Lung microvascular endothelial cell (primary cell): Measurements from ENCODE around the gene MITF. TPM values are rescaled to one million over a fixed set of nuclear protein-coding genes. Genes with fewer than 3 reads are reported as not detected.

Experiments
- DNase-seq, 2 donors: peaks; one replicate each; pipeline versions ENCODE4 v3.0.0 to v3.0.0-alpha.2; 2010; ENCODE audit warnings: low read depth in 2 of 2
- total RNA-seq: library from RNA; depleted of rRNA; stranded (reverse); fragments of >200 nt; gene quantifications from 2 replicates; pipeline ENCODE4 v1.2.1, GENCODE V29; 2014

MITF gene
- total RNA-seq, 1 donor from 2014 or later, result 4.4 TPM

DNA sequence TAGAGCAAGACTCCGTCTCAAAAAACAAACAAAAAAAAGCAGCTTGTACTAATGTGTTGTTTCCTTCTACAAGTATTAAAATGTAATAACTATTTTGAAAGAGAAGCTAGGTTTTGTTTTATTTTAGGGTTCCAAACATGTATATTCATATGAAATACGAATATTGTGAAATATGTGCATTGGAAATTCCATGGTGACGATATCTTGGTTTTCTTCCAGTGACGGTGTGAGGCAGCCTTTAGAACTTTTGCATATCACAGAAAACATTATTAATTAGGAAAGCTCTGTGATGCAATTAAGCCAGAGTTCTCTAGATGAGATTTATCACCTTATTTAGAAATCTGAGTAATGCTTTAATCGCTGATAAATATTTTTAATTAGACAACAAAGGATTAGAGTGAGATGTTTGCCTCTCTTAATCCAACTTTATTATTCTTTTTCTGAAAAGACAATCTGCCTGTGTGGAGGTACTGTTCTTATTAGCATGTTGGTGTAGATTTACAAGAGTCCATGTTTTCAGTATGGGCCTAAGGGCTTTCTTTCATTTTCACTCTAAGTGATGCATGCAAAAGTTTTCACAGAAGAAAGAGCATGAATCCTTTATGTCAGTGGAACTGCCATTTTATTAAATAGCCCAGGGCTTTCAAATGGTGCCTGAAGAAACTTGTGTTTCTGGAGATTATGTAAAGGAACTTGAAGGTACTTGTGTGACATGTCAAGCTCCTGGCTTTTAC, 222.6 kb downstream of the MITF start:
- no peak for DNase-seq

- no peak for DNase-seq
Measured at GRCh38 chr3:69963643-69964042, 224.4 kb downstream of the MITF start.

DNA sequence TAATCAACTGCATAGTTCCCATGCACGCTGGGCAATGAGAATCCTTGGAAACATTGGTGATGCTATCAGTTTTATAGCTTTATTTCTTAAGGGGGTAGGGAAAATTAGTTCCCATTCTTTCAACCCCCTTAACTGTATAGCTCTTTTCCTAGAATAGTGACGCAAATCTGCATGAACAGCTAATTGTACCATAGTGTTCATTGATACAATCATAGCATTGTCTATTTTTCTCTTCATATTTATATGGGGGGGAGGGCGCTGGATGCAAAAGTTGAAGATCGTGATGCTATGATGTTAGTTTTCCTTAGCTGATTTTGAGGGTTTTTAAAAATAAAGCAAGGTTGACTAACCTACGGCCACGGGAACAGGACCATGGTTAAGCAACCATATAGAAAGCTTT, 227.9 kb downstream of the MITF start:
- DNase-seq, result no peak

DNA sequence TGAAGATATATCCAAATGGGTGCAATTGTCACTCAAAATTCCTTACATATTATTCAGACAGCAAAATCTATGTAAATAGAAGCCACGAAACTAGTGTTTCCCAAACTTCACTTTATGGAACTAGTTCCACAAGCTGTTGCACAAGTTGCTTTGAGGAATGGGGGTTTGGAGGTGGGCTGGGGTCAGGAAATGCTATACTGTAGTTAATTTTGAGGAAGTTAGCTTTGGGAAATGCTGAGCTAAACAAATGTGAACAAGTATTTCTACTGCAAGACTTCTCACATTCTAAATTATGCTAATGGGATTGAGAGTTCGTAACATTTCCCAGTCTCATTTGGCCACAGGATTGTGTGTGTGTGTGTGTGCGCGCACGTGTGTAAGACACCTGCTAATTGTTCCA, 231.6 kb downstream of the MITF start:
- DNase-seq, result no peak

DNA sequence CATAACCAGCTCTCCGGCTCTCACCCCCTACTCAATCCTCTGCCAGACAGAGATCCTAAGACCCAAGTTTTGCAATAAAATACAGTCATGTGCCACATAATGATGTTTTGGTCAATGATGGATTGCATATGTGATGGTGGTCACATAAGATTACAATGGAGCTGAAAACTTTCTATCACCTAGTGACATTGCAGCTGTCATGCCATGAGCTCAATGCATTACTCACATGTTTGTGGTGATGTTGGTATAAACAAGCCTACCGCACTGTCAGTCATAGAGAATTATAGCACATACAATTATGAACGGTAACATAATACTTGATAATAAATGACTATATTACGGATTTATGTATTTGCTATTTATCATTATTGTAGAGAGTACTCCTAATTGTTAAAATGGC, 233.4 kb downstream of the MITF start:
- DNase-seq, result no peak

DNA sequence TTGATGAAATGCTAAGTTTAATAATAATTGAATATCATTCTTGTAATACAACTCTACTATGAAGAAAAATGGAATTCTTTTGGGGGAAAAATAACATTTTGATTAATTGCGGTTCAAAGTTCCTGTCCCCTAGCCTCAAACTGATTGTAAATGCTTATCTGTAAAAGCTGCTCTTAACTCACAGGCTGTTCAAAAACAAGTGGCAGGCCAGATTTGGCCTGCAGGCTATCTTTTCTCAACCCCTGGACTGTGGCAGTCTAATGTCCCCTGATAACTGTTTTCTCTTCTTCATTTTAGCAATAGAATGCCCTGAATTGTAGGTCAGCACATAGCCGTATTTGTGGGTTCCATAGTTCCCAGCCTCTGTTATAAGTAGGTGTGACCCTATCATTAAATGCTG, 236.8 kb downstream of the MITF start:
- no peak for DNase-seq

- no peak for DNase-seq
Measured at GRCh38 chr3:69983546-69984265, 244.4 kb downstream of the MITF start.

- no peak for DNase-seq
Measured at GRCh38 chr3:69985266-69985665, 246.0 kb downstream of the MITF start.

DNA sequence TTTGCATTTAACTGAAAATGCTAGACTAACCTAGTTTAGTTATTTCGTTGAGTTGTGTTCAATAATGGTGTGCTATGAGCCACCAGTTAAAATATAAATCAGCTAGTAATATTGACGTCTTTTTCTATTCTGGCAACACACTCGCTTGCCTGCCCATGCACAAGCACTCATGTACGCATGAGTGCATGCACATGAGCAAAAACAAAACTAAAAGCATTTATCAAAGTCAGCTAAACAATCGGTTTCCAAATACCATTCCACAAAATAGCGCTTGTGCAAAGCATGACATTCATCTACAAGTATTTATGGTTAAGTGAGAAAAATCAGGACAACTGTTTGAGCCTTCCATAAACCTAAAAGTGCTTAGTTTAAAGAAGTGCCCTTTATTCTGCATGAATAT, 247.2 kb downstream of the MITF start:
- no peak for DNase-seq

DNA sequence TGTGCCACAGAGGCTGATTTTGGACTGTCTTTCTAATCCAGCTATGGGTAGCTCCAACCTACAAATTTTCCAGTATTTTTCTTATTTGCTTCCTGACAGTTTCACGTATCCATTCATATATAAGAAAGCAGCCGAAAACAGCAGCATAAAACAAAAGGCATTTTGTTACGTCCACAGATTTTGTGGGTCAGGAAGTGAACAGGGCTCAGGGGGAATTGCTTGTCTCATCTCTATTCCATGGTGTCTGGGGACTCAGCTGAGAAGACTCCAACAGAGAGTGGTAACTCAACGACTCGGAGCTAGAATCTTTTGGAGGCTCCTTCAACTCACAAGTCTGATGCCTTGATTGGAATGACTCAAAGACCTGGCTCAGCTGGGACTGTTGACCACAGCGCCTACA, 248.6 kb downstream of the MITF start:
- DNase-seq, result no peak

DNA sequence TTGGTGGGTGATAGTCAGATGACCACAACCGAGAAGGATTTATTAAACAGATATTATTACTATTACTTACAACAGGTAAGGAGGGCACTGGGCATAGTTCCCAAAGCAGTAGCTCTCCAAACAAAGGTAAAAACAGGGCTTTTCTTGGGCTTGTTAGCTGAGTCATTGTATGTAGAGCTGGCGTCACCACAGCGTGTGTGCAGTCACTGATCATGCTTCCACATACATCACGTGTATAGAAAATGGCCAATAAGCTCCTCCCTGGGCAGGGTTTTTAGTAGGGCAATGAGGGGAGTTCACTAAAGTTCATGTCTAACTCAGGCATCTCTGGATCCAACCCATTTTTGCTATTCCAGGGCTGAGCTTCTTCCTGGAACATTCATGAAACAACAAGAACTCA, 254.5 kb downstream of the MITF start:
- no peak for DNase-seq

DNA sequence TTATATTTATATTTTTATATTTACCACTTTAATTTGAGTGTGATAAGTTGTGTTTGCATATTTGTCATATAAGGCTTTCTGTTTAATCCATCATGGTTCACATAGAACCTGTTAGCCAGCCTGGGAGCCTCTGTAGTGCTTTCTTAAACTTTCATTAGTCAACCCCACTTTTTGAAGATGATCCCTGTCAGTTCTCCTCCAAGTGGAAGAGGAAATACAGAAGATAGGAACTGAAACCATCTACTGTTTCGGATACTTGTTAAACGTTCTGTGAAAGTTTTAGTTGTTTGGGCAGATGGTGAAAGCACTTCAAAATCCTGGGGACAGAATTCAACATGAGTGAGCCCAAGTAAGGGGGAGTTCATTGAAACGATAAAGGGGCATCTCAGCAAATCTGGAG, 255.7 kb downstream of the MITF start:
- DNase-seq, result no peak

DNA sequence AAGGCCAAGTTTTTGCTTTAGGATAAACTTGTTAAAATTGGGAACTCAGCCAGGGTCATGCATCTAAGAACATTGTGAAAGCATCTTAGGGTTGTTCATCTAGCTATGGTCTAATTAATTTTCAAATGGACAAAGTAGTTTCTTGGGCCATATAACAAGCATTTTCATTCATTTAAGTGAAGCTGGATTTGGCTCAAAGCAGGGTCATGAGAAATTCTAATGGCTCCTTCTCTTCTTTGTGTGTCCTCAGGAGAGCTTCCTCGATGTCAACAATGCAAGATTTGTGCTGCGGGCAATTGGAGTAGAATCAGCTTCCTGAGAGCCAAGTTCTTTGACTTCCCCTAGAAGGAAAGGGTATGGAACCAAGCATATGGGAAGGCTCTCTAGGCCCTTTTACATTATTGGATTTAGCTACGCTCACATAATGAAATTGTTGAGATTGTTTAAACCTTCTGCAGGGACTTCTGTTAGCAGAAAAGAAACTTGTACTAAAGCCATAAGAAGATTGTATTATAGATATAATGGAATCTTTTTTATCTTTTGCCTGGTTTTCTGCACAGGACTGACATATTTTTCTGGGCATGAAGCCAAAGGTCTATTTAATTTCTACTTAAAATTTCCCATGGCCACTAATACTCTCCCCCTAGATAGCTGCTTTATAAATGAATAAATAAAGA, 258.5 kb downstream of the MITF start:
- peak in 1 of 2 donors; percentile 18 for DNase-seq

GRCh38 chr3:69998759-69999139, 259.5 kb downstream of the MITF start:
- DNase-seq, result no peak

DNA sequence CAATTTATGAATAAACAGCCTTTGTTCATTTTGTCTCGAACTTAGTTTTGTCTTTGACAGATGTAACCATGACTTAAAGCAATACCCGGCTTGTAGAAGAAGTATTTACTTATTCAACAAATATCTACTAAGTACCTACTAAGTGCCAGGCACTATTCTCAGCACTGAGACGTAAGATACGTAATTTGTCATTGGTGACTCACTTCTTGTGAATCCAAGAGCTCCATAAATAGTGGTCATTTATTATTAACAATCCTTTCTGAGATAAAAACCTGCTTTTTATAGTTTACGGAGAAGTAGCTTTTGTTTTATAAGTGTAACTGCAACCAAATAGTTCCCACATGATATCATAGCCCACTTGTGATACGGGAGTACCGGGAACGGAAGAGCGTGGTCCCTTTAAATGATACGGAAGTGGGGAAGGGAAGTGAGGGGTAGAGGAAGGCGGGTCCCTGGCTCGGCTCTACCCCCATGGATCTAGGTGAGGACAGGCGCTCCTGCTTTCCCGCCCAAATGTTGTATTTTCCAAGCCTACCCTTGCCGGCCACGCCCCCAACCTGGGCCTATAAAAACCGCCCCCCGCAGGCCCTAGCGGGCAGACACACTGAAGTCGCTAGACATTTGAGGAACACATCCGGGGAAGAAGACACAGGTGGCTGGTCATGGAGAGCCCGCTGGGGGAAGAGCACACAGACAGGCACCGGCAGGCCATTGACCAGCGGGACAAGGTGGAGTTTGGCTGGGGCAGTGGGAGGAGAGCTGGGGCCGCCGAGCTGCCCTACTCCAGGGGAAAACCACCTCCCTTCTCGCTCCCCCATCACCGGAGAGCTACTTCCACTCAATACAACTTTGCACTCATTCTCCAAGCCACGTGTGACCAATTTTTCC, 260.1 kb downstream of the MITF start, which contains the start of gene SAMMSON:
SAMMSON (plus strand) TSS at position 594 of the 888 bp plus-strand sequence.
- DNase-seq, result no peak

DNA sequence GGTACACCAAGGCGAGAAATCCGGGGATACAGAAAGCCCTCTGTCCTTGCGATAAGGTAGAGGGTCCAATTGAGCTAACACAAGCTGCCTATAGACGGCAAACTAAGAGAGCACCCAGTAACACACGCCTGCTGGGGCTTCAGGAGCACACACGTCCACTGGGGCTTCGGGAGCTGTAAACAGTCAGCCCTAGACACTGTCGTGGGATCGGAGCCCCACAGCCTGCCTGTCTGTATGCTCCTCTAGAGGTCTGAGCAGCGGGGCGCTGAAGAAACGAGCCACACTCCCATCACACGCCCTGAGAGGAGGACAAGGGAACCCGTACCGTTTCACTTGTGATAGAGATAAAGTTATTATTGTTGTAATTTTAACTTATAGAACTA, 260.8 kb downstream of the MITF start:
- DNase-seq, result no peak

DNA sequence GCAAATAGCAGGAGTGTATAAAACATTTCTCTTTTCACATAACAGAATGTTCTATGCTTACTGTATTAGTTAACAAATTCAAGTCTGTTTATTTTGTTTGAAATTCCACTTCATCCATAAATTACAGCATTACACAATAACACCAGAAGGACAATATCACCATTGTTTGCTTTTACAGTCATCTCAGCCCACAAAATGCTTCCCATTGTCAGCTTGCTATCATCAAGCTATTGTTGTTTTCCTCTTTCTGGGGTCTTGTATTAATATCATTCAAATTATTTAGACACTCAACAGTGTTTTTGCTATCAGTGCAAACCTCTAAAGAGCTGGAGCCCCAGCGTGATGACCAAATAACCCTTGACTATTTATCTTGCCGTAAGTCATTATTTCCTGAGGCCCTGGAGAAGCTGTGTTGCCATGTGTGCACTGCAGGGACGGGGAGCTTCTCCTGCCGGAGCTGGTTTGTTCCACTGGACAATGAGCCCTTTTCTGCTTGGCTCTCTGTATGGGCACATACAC, 261.4 kb downstream of the MITF start:
- peak in 1 of 2 donors; percentile 13 for DNase-seq

GRCh38 chr3:70003119-70003518, 263.9 kb downstream of the MITF start:
- no peak for DNase-seq

- DNase-seq, result no peak
Measured at GRCh38 chr3:70006089-70006488, 266.8 kb downstream of the MITF start.

DNA sequence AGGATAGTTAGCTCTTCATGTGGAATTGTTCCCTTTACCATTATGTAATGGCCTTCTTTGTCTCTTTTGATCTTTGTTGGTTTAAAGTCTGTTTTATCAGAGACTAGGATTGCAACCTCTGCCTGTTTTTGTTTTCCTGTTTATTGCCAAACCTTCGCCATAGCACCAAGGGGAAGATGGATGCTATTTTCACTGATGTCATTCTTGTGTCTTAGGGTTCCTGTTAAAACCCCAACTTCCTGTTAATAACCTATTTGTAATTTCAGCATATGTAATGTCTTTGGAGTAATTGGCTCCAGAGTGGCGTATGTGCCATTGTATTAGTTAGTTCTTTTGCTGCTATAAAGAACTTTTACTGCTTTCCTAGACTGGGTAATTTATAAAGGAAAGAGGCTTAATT, 271.1 kb downstream of the MITF start:
- DNase-seq, result no peak

DNA sequence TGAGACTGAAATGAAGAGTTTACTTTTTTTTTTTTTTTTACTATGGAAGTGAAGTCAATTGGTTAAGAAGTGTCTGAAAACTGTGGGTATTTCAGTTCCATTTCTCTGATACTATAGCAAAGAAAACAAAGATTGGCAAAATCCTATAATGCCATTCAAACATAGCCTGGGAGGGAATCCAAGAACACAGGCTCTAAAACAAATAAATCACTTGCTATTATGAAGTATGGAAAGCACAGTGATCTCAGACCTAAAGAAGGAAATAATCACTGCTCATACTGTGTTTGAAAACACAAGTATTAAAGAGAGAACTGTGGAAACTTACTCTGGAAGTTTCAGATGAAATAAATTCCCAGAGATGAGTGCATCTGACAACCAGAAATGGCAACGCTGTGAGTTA, 272.3 kb downstream of the MITF start:
- DNase-seq, result no peak
